ENCODE measurements around the gene SLC35F6. TPM values are rescaled to one million over a fixed set of nuclear protein-coding genes. Genes with fewer than 3 reads are reported as not detected.

SLC35F6 gene
- total RNA-seq, 1 donor = 83.6 TPM

DNA sequence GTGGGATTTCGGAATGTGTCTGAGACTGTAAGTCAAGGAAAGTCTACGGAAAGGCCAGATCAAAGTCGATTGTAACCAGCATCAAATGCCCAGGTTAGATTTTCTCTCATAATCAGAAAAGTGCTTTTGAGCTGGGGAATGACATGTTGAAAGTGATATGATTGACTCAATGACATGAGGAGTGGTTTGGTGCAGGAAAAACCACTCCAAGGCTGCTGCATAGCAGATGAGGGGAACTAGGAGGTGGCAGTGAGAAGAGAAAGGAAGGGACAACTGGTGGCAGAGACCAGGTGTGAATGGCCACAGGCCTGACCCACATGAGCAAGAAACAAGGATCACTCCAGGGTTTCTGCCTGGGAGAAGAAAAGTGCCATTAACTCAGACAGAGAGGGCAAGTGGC lies 822 bp downstream of the SLC35F6 start:
- H3K4me3 ChIP-seq (ENCODE audit: insufficient read depth, low read length) = peak overlapping the region; percentile 98
- no peak for TF ChIP-seq CTCF (IDR thresholded peaks at IDR 0.05; ENCODE audit: extremely low read depth, low read depth, low read length)
- H3K36me3 ChIP-seq (ENCODE audit: insufficient read depth, low read length) = no peaks in the 10 kb centered on the region
- H3K4me1 ChIP-seq (ENCODE audit: insufficient read depth, low read length) = peaks cover 10% of the 10 kb centered on the region
- no peaks in the 10 kb centered on the region for H3K27me3 ChIP-seq (ENCODE audit: insufficient read depth, low read length)
- peaks cover 40% of the 10 kb centered on the region for H4K20me1 ChIP-seq (ENCODE audit: insufficient read depth, low read length)
- H3K9me3 ChIP-seq (ENCODE audit: low read depth, low read length) = no peaks in the 10 kb centered on the region
- peak overlapping the region; percentile 87 for H3K4me2 ChIP-seq (ENCODE audit: insufficient read depth, low read length)
- peak overlapping the region; percentile 94 for H2AFZ ChIP-seq (ENCODE audit: low read length)
- H3K27ac ChIP-seq (ENCODE audit: low read depth, low read length) = peak overlapping the region; percentile 86
- peaks cover 62% of the 10 kb centered on the region for H3K79me2 ChIP-seq (ENCODE audit: insufficient read depth, low read length)
- no peak for DNase-seq (ENCODE audit: insufficient read length, low spot score, missing footprints)

GRCh38 chr2:26765475-26766200 lies 1.6 kb downstream of the SLC35F6 start:
- Histone ChIP-seq H3K4me3 (ENCODE audit: insufficient read depth, low read length) (peak overlapping the region; percentile 98), H3K36me3 (ENCODE audit: insufficient read depth, low read length) (no peaks in the 10 kb centered on the region), H3K9me3 (ENCODE audit: low read depth, low read length) (no peaks in the 10 kb centered on the region), H3K27me3 (ENCODE audit: insufficient read depth, low read length) (no peaks in the 10 kb centered on the region), H3K79me2 (ENCODE audit: insufficient read depth, low read length) (peaks cover 69% of the 10 kb centered on the region), H3K27ac (ENCODE audit: low read depth, low read length) (peak overlapping the region; percentile 86), H4K20me1 (ENCODE audit: insufficient read depth, low read length) (peaks cover 44% of the 10 kb centered on the region), H3K4me2 (ENCODE audit: insufficient read depth, low read length) (peak overlapping the region; percentile 87), H2AFZ (ENCODE audit: low read length) (no peak overlapping the region), H3K4me1 (ENCODE audit: insufficient read depth, low read length) (peaks cover 10% of the 10 kb centered on the region)
- TF ChIP-seq CTCF (IDR thresholded peaks at IDR 0.05; ENCODE audit: extremely low read depth, low read depth, low read length) = no peak
- no peak for DNase-seq (ENCODE audit: insufficient read length, low spot score, missing footprints)

- Histone ChIP-seq H3K27ac (ENCODE audit: low read depth, low read length) (no peak overlapping the region), H3K9me3 (ENCODE audit: low read depth, low read length) (no peaks in the 10 kb centered on the region), H3K4me3 (ENCODE audit: insufficient read depth, low read length) (no peak overlapping the region), H3K36me3 (ENCODE audit: insufficient read depth, low read length) (no peaks in the 10 kb centered on the region), H3K4me2 (ENCODE audit: insufficient read depth, low read length) (no peak overlapping the region), H3K79me2 (ENCODE audit: insufficient read depth, low read length) (peaks cover 82% of the 10 kb centered on the region), H3K27me3 (ENCODE audit: insufficient read depth, low read length) (no peaks in the 10 kb centered on the region), H3K4me1 (ENCODE audit: insufficient read depth, low read length) (peaks cover 22% of the 10 kb centered on the region), H4K20me1 (ENCODE audit: insufficient read depth, low read length) (peaks cover 59% of the 10 kb centered on the region), H2AFZ (ENCODE audit: low read length) (no peak overlapping the region)
- peak; percentile 75 for DNase-seq (ENCODE audit: insufficient read length, low spot score, missing footprints)
- no peak for TF ChIP-seq CTCF (IDR thresholded peaks at IDR 0.05; ENCODE audit: extremely low read depth, low read depth, low read length)
Measured at GRCh38 chr2:26767129-26767528, 3.0 kb downstream of the SLC35F6 start.

DNA sequence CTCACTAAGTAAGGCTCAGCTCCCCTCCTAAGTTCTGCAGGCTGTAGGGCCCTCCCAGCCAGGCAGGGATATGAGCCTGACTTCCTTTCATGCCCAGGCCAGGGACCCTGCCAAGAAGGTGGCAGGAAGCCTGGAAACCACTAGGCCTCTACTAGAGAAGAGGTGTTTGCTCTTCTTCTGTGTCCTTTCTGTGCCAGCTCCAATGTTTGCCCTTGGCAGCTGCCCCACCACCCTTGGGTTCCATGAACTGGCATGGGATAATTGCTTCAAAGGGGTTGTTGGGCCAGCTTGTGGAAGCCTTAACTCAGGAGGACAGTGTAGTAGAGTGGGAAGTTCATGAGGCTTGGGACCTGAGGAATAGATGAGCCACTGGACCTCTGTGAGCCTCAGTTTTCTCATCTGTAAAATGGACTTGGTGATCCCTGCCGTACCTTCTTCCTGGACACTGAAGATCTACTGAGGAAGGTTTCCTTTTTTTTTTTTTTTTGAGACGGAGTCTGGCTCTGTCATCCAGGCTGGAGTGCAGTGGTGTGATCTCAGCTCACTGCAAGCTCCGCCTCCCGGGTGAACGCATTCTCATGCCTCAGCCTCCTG lies 3.9 kb downstream of the SLC35F6 start:
- no peaks in the 10 kb centered on the region for H3K9me3 ChIP-seq (ENCODE audit: low read depth, low read length)
- H3K79me2 ChIP-seq (ENCODE audit: insufficient read depth, low read length) = peaks cover 91% of the 10 kb centered on the region
- no peak overlapping the region for H3K27ac ChIP-seq (ENCODE audit: low read depth, low read length)
- no peak overlapping the region for H3K4me2 ChIP-seq (ENCODE audit: insufficient read depth, low read length)
- H3K4me3 ChIP-seq (ENCODE audit: insufficient read depth, low read length) = no peak overlapping the region
- peaks cover 68% of the 10 kb centered on the region for H4K20me1 ChIP-seq (ENCODE audit: insufficient read depth, low read length)
- H3K27me3 ChIP-seq (ENCODE audit: insufficient read depth, low read length) = no peaks in the 10 kb centered on the region
- H2AFZ ChIP-seq (ENCODE audit: low read length) = no peak overlapping the region
- H3K4me1 ChIP-seq (ENCODE audit: insufficient read depth, low read length) = peaks cover 31% of the 10 kb centered on the region
- DNase-seq (ENCODE audit: insufficient read length, low spot score, missing footprints) = no peak
- no peak for TF ChIP-seq CTCF (IDR thresholded peaks at IDR 0.05; ENCODE audit: extremely low read depth, low read depth, low read length)
- no peaks in the 10 kb centered on the region for H3K36me3 ChIP-seq (ENCODE audit: insufficient read depth, low read length)
